Adipocyte (in vitro differentiated cells): ENCODE data around the gene CHRND.

Experiments used
- DNase-seq: peaks from one replicate; pipeline ENCODE4 v3.0.0-alpha.2; 2015; ENCODE audit warnings: low read depth
- H3K27me3 ChIP-seq: replicated peaks from 2 replicates; pipeline ENCODE4 v1.7.0; 2013; ENCODE audit warnings: mild to moderate bottlenecking, low read length, moderate library complexity; ENCODE audit not compliant: control insufficient read depth, insufficient read depth
- H3K36me3 ChIP-seq: 2 replicates; pipeline ENCODE4 v1.7.0; 2013; ENCODE audit warnings: low read length, mild to moderate bottlenecking, moderate library complexity; ENCODE audit not compliant: control insufficient read depth, insufficient read depth, severe bottlenecking
- H3K4me1 ChIP-seq: 2 replicates; pipeline ENCODE4 v1.7.0; 2013; ENCODE audit warnings: mild to moderate bottlenecking, low read length, moderate library complexity; ENCODE audit not compliant: control insufficient read depth, insufficient read depth
- H3K4me3 ChIP-seq: 2 replicates; pipeline ENCODE4 v1.7.0; 2013; ENCODE audit warnings: mild to moderate bottlenecking, low read length, moderate library complexity
- H3K9ac ChIP-seq: 2 replicates; pipeline ENCODE4 v1.7.0; 2013; ENCODE audit warnings: mild to moderate bottlenecking, low read length, moderate library complexity
- H3K9me3 ChIP-seq: 2 replicates; pipeline ENCODE4 v1.7.0; 2013; ENCODE audit warnings: mild to moderate bottlenecking, low read length, moderate library complexity; ENCODE audit not compliant: control insufficient read depth

Gene CHRND

GRCh38 chr2:232525791-232526371 lies at the start of gene CHRND:
CHRND (plus strand) TSS chr2:232526160; CDS start chr2:232526216, 56 bp downstream.
- Histone ChIP-seq H3K4me1 (peaks cover 2% of the 10 kb centered on the region), H3K27me3 (peaks cover 60% of the 10 kb centered on the region), H3K9ac (no peak within 1 kb of the TSS), H3K4me3 (no peak within 1 kb of the TSS), H3K36me3 (no peaks in the 10 kb centered on the region), H3K9me3 (no peaks in the 10 kb centered on the region)
- DNase-seq = peak; percentile 19

- Histone ChIP-seq H3K36me3 (no peaks in the 10 kb centered on the region), H3K4me1 (no peaks in the 10 kb centered on the region), H3K4me3 (no peak overlapping the region), H3K27me3 (peaks cover 70% of the 10 kb centered on the region), H3K9ac (no peak overlapping the region), H3K9me3 (peaks cover 11% of the 10 kb centered on the region)
- no peak for DNase-seq
Observed at GRCh38 chr2:232476791-232477190, 49.2 kb upstream of the CHRND start.

- H3K27me3 ChIP-seq = peaks cover 70% of the 10 kb centered on the region
- H3K9ac ChIP-seq = no peak overlapping the region
- DNase-seq = no peak
- no peak overlapping the region for H3K4me3 ChIP-seq
- no peaks in the 10 kb centered on the region for H3K36me3 ChIP-seq
- H3K4me1 ChIP-seq = no peaks in the 10 kb centered on the region
- no peaks in the 10 kb centered on the region for H3K9me3 ChIP-seq
Observed at GRCh38 chr2:232477751-232478510, 48.0 kb upstream of the CHRND start.

GRCh38 chr2:232478571-232479340 lies 47.2 kb upstream of the CHRND start:
- Histone ChIP-seq H3K4me1 (no peaks in the 10 kb centered on the region), H3K4me3 (no peak overlapping the region), H3K9me3 (no peaks in the 10 kb centered on the region), H3K9ac (no peak overlapping the region), H3K36me3 (no peaks in the 10 kb centered on the region), H3K27me3 (peaks cover 69% of the 10 kb centered on the region)
- no peak for DNase-seq

- DNase-seq = no peak
- Histone ChIP-seq H3K9me3 (no peaks in the 10 kb centered on the region), H3K9ac (no peak overlapping the region), H3K4me3 (no peak overlapping the region), H3K4me1 (no peaks in the 10 kb centered on the region), H3K27me3 (peaks cover 69% of the 10 kb centered on the region), H3K36me3 (no peaks in the 10 kb centered on the region)
Observed at GRCh38 chr2:232479341-232480200, 46.4 kb upstream of the CHRND start.

GRCh38 chr2:232480201-232481190 lies 45.5 kb upstream of the CHRND start:
- DNase-seq = no peak
- no peak overlapping the region for H3K4me3 ChIP-seq
- H3K4me1 ChIP-seq = no peaks in the 10 kb centered on the region
- no peaks in the 10 kb centered on the region for H3K9me3 ChIP-seq
- no peak overlapping the region for H3K9ac ChIP-seq
- no peaks in the 10 kb centered on the region for H3K36me3 ChIP-seq
- peaks cover 70% of the 10 kb centered on the region for H3K27me3 ChIP-seq

GRCh38 chr2:232481322-232482140 lies 44.4 kb upstream of the CHRND start:
- Histone ChIP-seq H3K9ac (no peak overlapping the region), H3K4me1 (no peaks in the 10 kb centered on the region), H3K27me3 (peaks cover 62% of the 10 kb centered on the region), H3K9me3 (no peaks in the 10 kb centered on the region), H3K36me3 (no peaks in the 10 kb centered on the region), H3K4me3 (no peak overlapping the region)
- no peak for DNase-seq

GRCh38 chr2:232482301-232483238 lies 43.4 kb upstream of the CHRND start:
- no peak overlapping the region for H3K9ac ChIP-seq
- no peaks in the 10 kb centered on the region for H3K36me3 ChIP-seq
- H3K27me3 ChIP-seq = peaks cover 62% of the 10 kb centered on the region
- no peaks in the 10 kb centered on the region for H3K4me1 ChIP-seq
- H3K9me3 ChIP-seq = no peaks in the 10 kb centered on the region
- DNase-seq = no peak
- no peak overlapping the region for H3K4me3 ChIP-seq

- Histone ChIP-seq H3K27me3 (peaks cover 65% of the 10 kb centered on the region), H3K9ac (no peak overlapping the region), H3K36me3 (no peaks in the 10 kb centered on the region), H3K4me1 (no peaks in the 10 kb centered on the region), H3K4me3 (no peak overlapping the region), H3K9me3 (no peaks in the 10 kb centered on the region)
- DNase-seq = no peak
Observed at GRCh38 chr2:232483311-232483922, 42.5 kb upstream of the CHRND start.
